WI38 (cell line): ENCODE results near the gene CD28.

Experiments
- H3K4me3 ChIP-seq: 2 replicates; pipeline ENCODE4 v1.5.1; 2011; ENCODE audit warnings: low read depth, mild to moderate bottlenecking, control low read depth, low read length
- TF ChIP-seq, protein P1 (sequence below): IDR thresholded peaks from 2 replicates; pipeline ENCODE4 v1.5.1; 2012; ENCODE audit warnings: low read depth, mild to moderate bottlenecking, control low read depth, low read length

The CD28 gene

DNA sequence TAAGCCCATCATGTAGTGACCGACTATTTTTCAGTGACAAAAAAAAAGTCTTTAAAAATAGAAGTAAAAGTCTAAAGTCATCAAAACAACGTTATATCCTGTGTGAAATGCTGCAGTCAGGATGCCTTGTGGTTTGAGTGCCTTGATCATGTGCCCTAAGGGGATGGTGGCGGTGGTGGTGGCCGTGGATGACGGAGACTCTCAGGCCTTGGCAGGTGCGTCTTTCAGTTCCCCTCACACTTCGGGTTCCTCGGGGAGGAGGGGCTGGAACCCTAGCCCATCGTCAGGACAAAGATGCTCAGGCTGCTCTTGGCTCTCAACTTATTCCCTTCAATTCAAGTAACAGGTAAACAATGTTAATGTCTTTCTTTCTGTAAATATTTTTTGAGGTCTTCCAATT is at the start of gene CD28:
Gene CD28, plus strand, starts transcription at position 237 of the 400 bp plus-strand sequence. Its CDS starts 58 bp downstream, at position 295.
- no peak within 1 kb of the TSS for H3K4me3 ChIP-seq

GRCh38 chr2:203659331-203660049 is 46.9 kb upstream of the CD28 start:
- H3K4me3 ChIP-seq = no peak overlapping the region
- TF ChIP-seq, protein P1, sequence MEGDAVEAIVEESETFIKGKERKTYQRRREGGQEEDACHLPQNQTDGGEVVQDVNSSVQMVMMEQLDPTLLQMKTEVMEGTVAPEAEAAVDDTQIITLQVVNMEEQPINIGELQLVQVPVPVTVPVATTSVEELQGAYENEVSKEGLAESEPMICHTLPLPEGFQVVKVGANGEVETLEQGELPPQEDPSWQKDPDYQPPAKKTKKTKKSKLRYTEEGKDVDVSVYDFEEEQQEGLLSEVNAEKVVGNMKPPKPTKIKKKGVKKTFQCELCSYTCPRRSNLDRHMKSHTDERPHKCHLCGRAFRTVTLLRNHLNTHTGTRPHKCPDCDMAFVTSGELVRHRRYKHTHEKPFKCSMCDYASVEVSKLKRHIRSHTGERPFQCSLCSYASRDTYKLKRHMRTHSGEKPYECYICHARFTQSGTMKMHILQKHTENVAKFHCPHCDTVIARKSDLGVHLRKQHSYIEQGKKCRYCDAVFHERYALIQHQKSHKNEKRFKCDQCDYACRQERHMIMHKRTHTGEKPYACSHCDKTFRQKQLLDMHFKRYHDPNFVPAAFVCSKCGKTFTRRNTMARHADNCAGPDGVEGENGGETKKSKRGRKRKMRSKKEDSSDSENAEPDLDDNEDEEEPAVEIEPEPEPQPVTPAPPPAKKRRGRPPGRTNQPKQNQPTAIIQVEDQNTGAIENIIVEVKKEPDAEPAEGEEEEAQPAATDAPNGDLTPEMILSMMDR = no peak

More for the DNA sequence above, at the start of gene CD28:
- TF ChIP-seq, protein P1 = no peak

DNA sequence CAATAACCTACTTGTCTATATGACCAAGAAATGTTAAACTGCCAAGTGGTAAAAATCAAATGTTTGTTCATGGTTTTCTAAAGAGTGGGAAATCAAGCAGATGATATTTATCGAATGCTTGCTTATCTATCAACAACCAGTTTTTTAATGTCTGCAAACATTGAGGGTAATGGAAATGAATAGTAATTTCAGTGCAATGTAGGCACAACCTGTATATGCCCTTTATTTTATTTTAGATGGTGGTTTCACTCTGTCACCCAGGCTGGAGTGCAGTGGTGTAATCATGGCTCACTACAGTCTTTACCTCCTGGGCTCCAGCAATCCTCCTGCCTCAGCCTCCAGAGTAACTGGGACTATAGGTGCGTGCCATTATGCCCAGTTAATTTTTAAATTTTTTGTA is 46.0 kb upstream of the CD28 start:
- H3K4me3 ChIP-seq = no peak overlapping the region

DNA sequence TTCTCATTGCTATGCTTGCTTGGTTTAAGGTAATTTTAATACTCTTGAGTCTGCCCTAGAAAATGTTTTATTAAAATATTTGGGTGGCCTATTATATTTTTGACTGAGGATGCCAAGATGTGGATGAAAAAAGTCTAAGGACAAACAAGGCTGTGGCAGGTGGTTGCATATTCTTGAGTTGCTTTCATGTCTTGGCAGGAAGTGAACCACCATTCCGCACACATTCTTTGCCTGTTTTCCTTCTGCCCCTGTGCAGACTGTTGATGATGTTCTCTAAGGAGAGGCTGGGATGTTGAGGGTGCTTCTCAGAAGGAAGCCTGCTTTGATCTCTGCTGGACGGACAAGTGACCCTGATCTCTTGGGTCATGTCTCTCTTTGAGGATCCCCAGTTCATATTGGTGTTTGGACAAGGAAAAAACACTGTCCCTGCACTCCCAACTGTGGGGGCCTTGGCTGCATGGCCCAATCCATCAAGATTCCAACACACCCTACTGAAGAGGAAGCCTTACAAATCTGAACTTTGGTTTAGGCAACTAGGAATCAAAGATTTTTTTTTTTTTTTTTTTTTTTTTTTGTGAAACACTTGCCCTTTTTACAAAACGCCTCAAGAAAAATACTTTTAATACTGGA is 45.0 kb upstream of the CD28 start:
- H3K4me3 ChIP-seq = no peak overlapping the region
- TF ChIP-seq, protein P1 = no peak

More for the DNA sequence above, 46.0 kb upstream of the CD28 start:
- TF ChIP-seq, protein P1 = no peak

- no peak overlapping the region for H3K4me3 ChIP-seq
- TF ChIP-seq, protein P1 = no peak
Measured at GRCh38 chr2:203662487-203662886, 44.0 kb upstream of the CD28 start.

DNA sequence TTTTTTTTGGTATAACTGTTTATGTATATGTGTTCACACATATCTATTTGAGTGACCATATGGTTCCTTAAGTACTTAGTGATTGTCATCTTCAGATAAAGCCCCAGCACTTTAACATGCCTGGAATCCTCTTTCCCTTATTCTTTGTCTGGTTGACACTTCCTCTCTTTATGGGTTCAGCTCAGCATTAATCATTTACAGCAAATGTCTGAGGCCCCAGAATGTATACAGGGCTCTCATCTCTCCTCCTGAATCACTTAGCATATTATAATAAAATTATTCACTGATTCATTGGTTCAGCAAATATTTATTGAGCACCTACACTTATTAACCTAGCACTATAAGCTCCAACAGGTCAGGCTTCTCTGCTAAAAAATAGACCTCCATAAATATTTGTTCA is 43.5 kb upstream of the CD28 start:
- no peak overlapping the region for H3K4me3 ChIP-seq
- TF ChIP-seq, protein P1 = no peak

- TF ChIP-seq, protein P1 = no peak
- no peak overlapping the region for H3K4me3 ChIP-seq
Measured at GRCh38 chr2:203664029-203664755, 42.2 kb upstream of the CD28 start.
